Activated CD8-positive, alpha-beta memory T cell treated with anti-CD3 and anti-CD28 coated beads, Interleukin-2, amount 10 ng/mL, durations not matched to agents 7 days and 5 days (primary cell): ENCODE results near the gene HDGF. TPM values are rescaled to one million over a fixed set of nuclear protein-coding genes. Genes with fewer than 3 reads are reported as not detected.
A peak's percentile ranks its signal among the peaks of the same experiment; 100 is the strongest.
"Not testable (repeated sequence)": the region's sequence is repeated elsewhere in the genome, so short reads cannot be mapped to it uniquely, and the experiment has no call there.

Experiments used
- ATAC-seq: fragments of 150-1000 bp; cut with Tn5 transposase; one replicate; pipeline ENCODE4 v1.10.0; 2021; ENCODE audit warnings: moderate library complexity
- CTCF ChIA-PET: fragments of 350-600 bp; sonication (Branson Sonifier 250); formaldehyde crosslinking; loops from one replicate; lab custom pipeline; 2021; ENCODE audit warnings: antibody characterized with exemption; lab: Charles Lee
- DNase-seq: peaks from one replicate; pipeline ENCODE4 v3.0.0-alpha.2; 2020
- H3K27ac Mint-ChIP-seq: one replicate; pipeline ENCODE4 v1.8.0; 2021; ENCODE audit warnings: mild to moderate bottlenecking, mixed read lengths
- H3K27me3 Mint-ChIP-seq: one replicate; pipeline ENCODE4 v1.8.0; 2021; ENCODE audit warnings: mixed read lengths
- H3K36me3 Mint-ChIP-seq: one replicate; pipeline ENCODE4 v1.8.0; 2021; ENCODE audit warnings: mild to moderate bottlenecking, mixed read lengths
- H3K4me1 Mint-ChIP-seq: one replicate; pipeline ENCODE4 v1.8.0; 2021; ENCODE audit warnings: mixed read lengths
- H3K4me3 Mint-ChIP-seq: one replicate; pipeline ENCODE4 v1.8.0; 2021; ENCODE audit warnings: mild to moderate bottlenecking, moderate library complexity, mixed read lengths
- H3K9me3 Mint-ChIP-seq: one replicate; pipeline ENCODE4 v1.8.0; 2022; ENCODE audit warnings: low read depth, mixed read lengths
- total RNA-seq, 2 experiments: library from RNA; stranded (reverse); gene quantifications; one replicate each; pipeline ENCODE4 v1.2.3, GENCODE V29; 2021

The HDGF gene
- total RNA-seq, 2 experiments from 2014 or later = 258 to 340 TPM

DNA sequence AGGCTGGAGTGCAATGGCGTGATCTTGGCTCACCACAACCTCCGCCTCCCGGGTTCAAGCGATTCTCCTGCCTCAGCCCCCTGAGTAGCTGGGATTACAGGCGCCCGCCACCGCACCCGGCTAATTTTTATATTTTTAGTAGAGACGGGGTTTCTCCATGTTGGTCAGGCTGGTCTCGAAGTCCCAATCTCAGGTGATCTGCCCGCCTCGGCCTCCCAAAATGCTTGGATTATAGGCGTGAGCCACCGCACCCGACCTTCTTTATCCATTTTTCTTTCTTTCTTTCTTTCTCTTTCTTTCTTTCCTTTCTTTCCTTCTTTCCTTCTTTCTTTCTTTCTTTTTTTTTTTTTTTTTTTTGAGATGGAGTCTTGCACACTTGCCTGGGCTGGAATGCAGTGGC is 13.7 kb upstream of the HDGF start:
- peaks cover 24% of the 10 kb centered on the region for H3K4me1 Mint-ChIP-seq
- ATAC-seq, H3K27me3 Mint-ChIP-seq, DNase-seq, H3K4me3 Mint-ChIP-seq, H3K27ac Mint-ChIP-seq, H3K36me3 Mint-ChIP-seq, H3K9me3 Mint-ChIP-seq: not testable (repeated sequence)
- CTCF ChIA-PET = interaction anchor here (0.7 to 8.6 kb wide), 2 partner anchors 28 to 37 kb away, joined by 4 to 116 read pairs; partner anchors contain the start of genes ISG20L2 and METTL25B

DNA sequence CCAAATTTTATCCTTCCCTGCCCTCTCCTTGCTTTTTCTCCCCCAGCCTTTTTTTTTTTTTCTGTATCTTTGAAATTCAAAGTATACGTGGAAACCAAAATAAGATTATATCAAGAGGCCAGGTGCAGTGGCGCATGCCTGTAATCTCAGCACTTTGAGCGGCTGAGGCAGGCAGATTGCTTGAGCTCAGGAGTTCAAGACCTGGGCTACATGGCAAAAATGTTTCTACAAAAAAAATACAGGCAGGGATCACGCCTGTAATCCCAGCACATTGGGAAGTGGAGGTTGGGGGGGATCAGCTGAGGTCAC is 9.3 kb upstream of the HDGF start:
- no peaks in the 10 kb centered on the region for H3K9me3 Mint-ChIP-seq
- DNase-seq (no peak), ATAC-seq (no peak)
- CTCF ChIA-PET = interaction anchor here (0.6 to 1.4 kb wide), 3 partner anchors 35 to 314 kb away, joined by 3 read pairs; partner anchors contain the start of gene SH2D2A
- H3K4me1 Mint-ChIP-seq = peaks cover 6% of the 10 kb centered on the region
- no peaks in the 10 kb centered on the region for H3K27me3 Mint-ChIP-seq
- no peaks in the 10 kb centered on the region for H3K36me3 Mint-ChIP-seq
- H3K4me3 Mint-ChIP-seq = no peak overlapping the region
- no peak overlapping the region for H3K27ac Mint-ChIP-seq

DNA sequence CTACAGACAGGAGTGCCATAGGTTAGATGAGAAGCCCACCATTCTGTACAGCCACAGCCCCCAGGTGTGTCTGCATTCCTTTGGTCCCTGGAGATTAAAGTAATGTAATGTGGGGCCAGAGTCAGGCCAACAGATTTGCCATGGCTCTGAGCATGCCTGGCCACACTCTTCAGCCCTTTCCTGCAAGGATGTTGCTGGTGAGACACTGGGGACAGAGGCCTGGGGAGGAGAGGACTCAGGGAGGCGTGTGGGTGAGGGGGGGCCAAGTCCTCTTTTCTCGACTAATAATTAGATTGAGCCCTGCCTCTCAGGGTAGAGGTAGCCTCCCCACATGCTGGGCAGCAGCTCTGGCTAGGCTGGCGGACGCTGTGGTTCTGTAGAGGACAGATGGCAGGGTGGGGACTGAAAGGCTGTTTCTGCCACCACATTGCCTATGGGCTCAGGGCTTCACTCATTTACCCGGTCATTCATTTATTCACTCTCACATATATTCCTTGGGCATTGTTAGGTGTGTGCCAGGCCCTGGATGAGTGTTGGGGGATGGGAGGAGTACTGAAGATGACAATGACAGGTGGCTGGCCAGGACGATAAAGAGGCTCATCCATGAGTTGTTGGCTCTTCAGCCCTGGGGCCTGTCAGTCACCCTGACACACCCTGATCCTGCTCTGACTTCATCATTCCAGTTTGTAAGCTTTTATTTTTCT is 8.8 kb upstream of the HDGF start:
- Mint-ChIP-seq H3K27ac (no peak overlapping the region), H3K27me3 (no peaks in the 10 kb centered on the region), H3K4me3 (no peak overlapping the region), H3K36me3 (no peaks in the 10 kb centered on the region), H3K4me1 (peaks cover 4% of the 10 kb centered on the region), H3K9me3 (no peaks in the 10 kb centered on the region)
- CTCF ChIA-PET = interaction anchor here (1.1 to 1.4 kb wide), 2 partner anchors 34 to 56 kb away, joined by 3 read pairs; partner anchors contain the start of gene SH2D2A
- DNase-seq (no peak), ATAC-seq (no peak)

DNA sequence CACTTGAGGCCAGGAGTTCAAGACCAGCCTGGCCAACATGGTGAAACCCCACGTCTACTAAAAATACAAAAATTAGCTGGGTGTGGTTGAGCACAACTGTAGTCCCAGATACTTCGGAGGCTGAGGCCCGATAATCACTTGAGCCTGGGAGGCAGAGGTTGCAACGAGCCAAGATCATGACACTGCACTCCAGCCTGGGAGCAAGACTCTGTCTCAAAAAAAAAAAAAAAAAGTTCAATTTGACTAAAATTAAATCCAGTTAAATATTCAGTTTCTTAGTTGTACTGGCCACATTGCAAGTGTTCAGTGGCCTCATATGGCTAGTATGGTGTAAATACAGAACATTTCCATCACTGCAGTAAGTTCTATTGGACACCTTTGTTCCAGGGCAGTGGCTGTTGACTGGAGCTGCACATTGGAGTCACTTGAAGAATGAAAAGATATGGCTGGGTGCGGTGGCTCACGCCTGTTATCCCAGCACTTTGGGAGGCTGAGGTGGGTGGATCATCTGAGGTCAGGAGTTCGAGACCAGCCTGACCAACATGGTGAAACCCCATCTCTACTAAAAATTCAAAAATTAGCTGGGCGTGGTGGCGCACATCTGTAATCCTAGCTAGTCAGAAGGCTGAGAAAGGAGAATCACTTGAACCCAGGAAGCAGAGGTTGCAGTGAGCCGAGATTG is 6.2 kb upstream of the HDGF start:
- ATAC-seq, H3K27ac Mint-ChIP-seq, H3K4me3 Mint-ChIP-seq, DNase-seq, H3K27me3 Mint-ChIP-seq, H3K36me3 Mint-ChIP-seq, H3K9me3 Mint-ChIP-seq: not testable (repeated sequence)
- CTCF ChIA-PET = interaction anchor here (1.7 to 2.1 kb wide), 3 partner anchors 9 to 103 kb away, joined by 5 to 8 read pairs (median 5); partner anchors contain the start of genes NTRK1 and PRCC
- H3K4me1 Mint-ChIP-seq = peaks cover 14% of the 10 kb centered on the region

DNA sequence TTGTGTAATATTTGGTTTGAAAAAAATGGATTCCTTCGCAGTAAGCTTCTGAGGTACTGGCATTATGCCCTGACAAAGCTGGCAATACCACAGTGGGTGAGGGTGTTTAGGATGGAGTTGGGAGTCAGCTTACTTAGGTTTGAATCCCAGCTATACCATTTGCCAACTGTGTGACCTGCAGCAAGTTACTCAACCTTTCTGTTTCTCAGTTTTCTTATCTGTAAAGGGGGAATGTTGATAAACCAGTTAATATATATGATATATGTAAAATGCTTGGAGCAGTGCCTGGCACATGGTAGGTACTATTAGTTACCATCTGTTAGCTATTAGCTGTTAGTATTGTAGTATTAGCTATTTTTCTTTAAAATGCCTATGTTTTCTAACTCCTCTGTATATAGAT is 4.9 kb upstream of the HDGF start:
- peaks cover 18% of the 10 kb centered on the region for H3K4me1 Mint-ChIP-seq
- ATAC-seq (no peak), DNase-seq (no peak)
- CTCF ChIA-PET = interaction anchor here (0.7 to 2.1 kb wide), 8 partner anchors 9 to 332 kb away, joined by 3 to 17 read pairs (median 4); partner anchors contain the start of genes INSRR, NTRK1 and PRCC
- no peak overlapping the region for H3K27ac Mint-ChIP-seq
- no peaks in the 10 kb centered on the region for H3K36me3 Mint-ChIP-seq
- H3K9me3 Mint-ChIP-seq = no peaks in the 10 kb centered on the region
- H3K27me3 Mint-ChIP-seq = no peaks in the 10 kb centered on the region
- no peak overlapping the region for H3K4me3 Mint-ChIP-seq

DNA sequence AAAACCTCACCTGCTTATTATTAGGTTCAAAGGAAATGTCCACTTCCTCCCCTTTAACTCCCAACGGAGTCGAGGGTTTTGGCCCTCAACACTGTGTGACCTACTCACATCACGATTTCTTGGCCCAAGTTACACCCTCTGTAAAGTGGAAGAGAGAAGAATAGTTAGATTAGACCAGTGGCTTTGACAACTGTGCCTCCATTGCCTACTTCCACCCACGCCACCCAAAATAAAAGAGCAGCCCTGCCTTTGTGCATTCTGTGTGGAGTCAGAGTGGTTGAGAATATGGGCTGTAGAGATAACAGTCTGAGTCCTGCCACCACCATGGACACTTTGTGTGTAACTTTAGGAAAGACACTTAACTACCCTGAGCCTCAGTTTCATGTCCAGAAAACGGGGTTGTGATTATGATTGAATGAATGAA is 4.1 kb upstream of the HDGF start:
- ATAC-seq = no peak

DNA sequence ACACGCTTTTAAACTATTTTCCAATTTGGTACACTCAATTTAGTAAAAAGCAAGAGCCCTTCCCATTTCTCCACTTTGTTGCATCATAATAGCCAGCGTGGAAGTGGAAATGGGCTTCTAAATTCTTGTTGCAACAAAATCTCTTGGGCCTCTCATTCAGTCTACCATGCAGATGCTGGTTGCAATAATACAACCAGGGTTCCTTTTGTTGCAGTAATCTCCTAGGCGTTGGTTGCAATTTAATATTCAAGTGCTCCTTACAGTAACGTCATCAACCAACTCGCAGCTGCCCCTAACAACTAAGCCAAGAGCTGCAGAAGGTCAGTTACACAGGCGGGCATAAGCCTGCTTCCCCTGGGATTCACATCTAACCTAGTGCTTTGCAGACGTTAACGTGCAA is 2.7 kb upstream of the HDGF start:
- Mint-ChIP-seq H3K9me3 (no peaks in the 10 kb centered on the region), H3K4me1 (peaks cover 26% of the 10 kb centered on the region), H3K27me3 (no peaks in the 10 kb centered on the region), H3K36me3 (peaks cover 13% of the 10 kb centered on the region), H3K4me3 (no peak overlapping the region), H3K27ac (no peak overlapping the region)
- CTCF ChIA-PET = interaction anchor here (1.5 kb wide), 1 partner anchor 14 kb away, joined by 3 read pairs; no protein-coding TSS in a partner anchor
- DNase-seq (no peak), ATAC-seq (no peak)

More for the DNA sequence above, 4.1 kb upstream of the HDGF start:
- Mint-ChIP-seq H3K4me3 (no peak overlapping the region), H3K27ac (no peak overlapping the region), H3K27me3 (no peaks in the 10 kb centered on the region), H3K9me3 (no peaks in the 10 kb centered on the region), H3K36me3 (peaks cover 2% of the 10 kb centered on the region), H3K4me1 (peaks cover 18% of the 10 kb centered on the region)
- CTCF ChIA-PET = interaction anchor here (1.2 to 2.1 kb wide), 4 partner anchors 13 to 83 kb away, joined by 3 to 17 read pairs (median 6); no protein-coding TSS in a partner anchor
- no peak for DNase-seq

DNA sequence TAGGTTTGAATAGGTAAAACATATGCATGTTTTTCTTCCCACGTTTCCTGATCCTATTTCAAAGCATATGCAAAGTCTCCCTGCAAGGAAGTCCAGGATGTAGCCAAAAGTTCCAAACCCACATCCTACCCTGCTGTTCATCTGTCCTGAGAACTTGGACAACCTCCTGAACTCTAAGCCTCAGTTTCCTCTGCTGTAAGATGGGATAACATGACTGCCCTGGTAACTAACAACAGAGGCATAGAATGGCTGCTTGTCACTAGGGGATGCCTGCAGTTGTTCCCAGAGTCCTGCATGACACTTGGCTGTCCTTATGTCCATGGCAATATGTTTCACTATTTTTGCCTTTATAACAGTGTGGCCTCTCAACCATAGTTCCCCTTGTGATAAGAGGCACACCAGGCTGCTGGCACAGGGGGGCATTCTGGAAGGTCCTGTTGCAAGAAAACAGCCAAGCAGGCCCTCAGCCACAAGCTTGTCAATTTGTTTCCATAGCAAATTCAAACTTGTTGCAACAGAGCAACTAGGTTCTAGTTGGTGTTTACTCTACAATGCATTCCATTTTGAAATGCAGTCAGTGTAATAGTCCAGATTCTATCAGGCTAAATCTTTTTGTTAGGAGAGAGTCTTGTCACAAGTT is 1.5 kb upstream of the HDGF start:
- no peaks in the 10 kb centered on the region for H3K9me3 Mint-ChIP-seq
- CTCF ChIA-PET = interaction anchor here (1.4 to 4.0 kb wide), 8 partner anchors 11 to 107 kb away, joined by 4 to 71 read pairs (median 12); partner anchors contain the start of genes ISG20L2, METTL25B, MRPL24 and NTRK1
- peaks cover 14% of the 10 kb centered on the region for H3K36me3 Mint-ChIP-seq

DNA sequence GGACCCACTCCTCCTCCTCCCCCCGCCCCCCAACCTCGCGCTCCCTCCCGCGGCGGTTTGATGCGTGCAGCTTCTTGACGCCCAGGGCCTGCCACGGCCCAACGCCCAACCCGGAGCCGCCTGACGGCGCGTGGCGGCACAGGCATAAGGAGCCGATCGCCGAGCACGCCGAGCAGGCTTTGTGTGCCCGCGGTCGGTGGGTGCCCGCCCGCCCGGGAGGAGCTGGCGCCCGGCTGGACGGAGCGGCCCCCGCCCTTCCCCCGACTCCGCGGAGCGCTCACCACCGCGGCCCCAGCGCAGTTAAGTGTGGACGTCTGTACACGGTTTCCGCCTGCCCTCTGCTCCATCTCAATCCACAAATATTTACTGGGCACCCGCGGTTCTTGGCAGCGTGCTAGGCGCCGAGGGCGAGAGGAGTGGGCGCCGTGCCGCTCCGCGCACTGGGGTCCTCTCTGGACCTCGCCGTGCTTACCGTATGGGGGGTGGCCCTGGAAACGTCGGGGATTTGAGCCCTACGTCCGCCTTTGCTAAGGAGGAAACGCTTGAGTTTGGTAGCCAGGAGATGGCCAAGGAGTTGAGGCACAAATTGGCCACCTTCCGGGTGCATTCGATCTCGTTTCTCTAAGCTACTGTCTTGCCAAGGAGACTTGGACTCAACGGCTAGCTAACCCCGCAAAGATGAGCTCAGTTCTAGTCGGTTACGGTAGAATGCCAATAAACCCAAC is 444 bp upstream of the HDGF start:
- H3K9me3 Mint-ChIP-seq = no peaks in the 10 kb centered on the region
- H3K4me3 Mint-ChIP-seq = peak overlapping the region; percentile 98
- DNase-seq = peak; percentile 98
- H3K36me3 Mint-ChIP-seq = peaks cover 14% of the 10 kb centered on the region
- H3K27me3 Mint-ChIP-seq = no peaks in the 10 kb centered on the region
- H3K27ac Mint-ChIP-seq = peak overlapping the region; percentile 93
- H3K4me1 Mint-ChIP-seq = peaks cover 43% of the 10 kb centered on the region
- ATAC-seq = peak; percentile 84
- CTCF ChIA-PET = interaction anchor here (0.6 to 4.0 kb wide), 12 partner anchors 11 to 108 kb away, joined by 3 to 71 read pairs (median 6); partner anchors contain the start of genes ISG20L2, METTL25B, MRPL24 and NTRK1

More for the DNA sequence above, 1.5 kb upstream of the HDGF start:
- peak overlapping the region; percentile 98 for H3K4me3 Mint-ChIP-seq
- H3K27ac Mint-ChIP-seq = peak overlapping the region; percentile 93
- no peak for DNase-seq
- H3K4me1 Mint-ChIP-seq = peaks cover 34% of the 10 kb centered on the region
- ATAC-seq = no peak
- H3K27me3 Mint-ChIP-seq = no peaks in the 10 kb centered on the region

DNA sequence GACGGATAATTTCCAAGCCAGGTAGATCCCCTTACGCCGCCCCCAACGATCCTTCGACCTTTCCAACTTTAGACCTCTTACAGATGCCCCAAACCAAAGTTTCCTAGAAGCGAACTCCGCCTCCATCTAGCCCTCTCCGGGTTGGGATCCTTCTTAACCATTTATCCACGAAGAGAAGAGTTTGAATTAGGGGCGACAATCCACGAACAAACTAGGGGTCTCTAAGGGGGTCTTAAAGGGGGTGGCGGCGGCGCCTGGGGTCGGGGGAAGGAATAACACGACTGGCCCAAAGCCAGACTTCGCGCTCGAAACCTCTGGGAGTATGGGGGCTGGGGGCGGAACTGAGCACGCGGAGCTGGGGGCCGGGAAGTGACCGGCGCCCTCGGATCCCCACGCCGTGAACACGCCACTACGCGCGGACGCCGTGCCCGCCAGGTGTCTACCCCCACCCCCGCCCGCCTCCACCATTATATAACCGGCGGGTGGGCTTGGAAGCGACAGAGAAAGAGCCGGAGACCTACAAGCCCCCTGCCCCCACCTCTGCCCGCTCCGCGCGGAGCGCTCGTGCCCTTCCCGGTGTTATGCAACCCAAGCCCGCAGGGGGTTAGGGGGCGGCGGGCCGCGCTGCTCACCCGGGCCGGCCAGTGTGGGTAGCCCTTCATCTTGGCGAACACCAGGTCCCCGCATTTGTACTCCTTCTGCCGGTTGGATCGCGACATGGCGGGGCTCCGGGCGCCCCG is 594 bp downstream of the HDGF start:
- DNase-seq = peak; percentile 62
- H3K9me3 Mint-ChIP-seq = no peaks in the 10 kb centered on the region
- H3K4me1 Mint-ChIP-seq = peaks cover 53% of the 10 kb centered on the region
- H3K36me3 Mint-ChIP-seq = peaks cover 16% of the 10 kb centered on the region
- CTCF ChIA-PET = interaction anchor here (0.6 to 4.0 kb wide), 8 partner anchors 10 to 110 kb away, joined by 3 to 71 read pairs (median 12); partner anchors contain the start of genes ISG20L2, METTL25B, MRPL24 and NTRK1
- peak; percentile 20 for ATAC-seq
- peak overlapping the region; percentile 97 for H3K27ac Mint-ChIP-seq
- no peaks in the 10 kb centered on the region for H3K27me3 Mint-ChIP-seq
- peak overlapping the region; percentile 98 for H3K4me3 Mint-ChIP-seq

DNA sequence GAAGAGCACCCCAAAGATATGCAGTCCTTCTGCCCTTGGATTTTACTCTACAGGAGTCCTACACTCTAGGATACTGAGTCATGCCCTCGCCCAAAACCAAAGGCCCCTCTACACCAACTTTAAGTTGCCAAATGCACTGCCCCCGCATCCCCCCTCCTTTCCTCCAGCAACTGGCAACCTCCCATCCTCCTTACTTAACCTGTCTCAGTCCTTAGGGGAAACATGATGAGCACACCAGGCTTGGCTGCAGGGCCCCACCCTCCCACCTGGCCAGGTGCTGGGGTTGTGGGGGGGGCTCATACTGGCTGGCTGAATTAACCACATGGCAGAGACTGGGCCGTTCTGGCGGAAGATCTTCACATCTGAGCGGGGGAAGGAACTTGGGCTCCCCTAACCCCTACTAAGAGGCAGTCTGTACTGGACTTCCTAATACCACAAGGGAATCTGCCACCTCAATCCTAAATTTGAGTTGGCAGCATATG is 1.2 kb downstream of the HDGF start:
- H3K9me3 Mint-ChIP-seq = no peaks in the 10 kb centered on the region
- ATAC-seq (no peak), DNase-seq (no peak)
- CTCF ChIA-PET = interaction anchor here (1.9 to 4.0 kb wide), 4 partner anchors 9 to 61 kb away, joined by 8 to 71 read pairs (median 30); partner anchors contain the start of genes ISG20L2, METTL25B, MRPL24 and PRCC
- H3K4me1 Mint-ChIP-seq = peaks cover 60% of the 10 kb centered on the region
- peaks cover 20% of the 10 kb centered on the region for H3K36me3 Mint-ChIP-seq
- peak overlapping the region; percentile 97 for H3K27ac Mint-ChIP-seq
- H3K4me3 Mint-ChIP-seq = peak overlapping the region; percentile 98
- H3K27me3 Mint-ChIP-seq = no peaks in the 10 kb centered on the region
